Fibroblast of peridontal ligament (primary cell): Measurements from ENCODE around the gene LSG1.

Experiments used
- DNase-seq: peaks from one replicate; pipeline ENCODE4 v3.0.0-alpha.2; 2010; ENCODE audit errors: extremely low read depth

Gene LSG1

GRCh38 chr3:194687638-194688199, 15.7 kb upstream of the LSG1 start:
- DNase-seq: peak; percentile 38

GRCh38 chr3:194686816-194687637, 15.0 kb upstream of the LSG1 start:
- peak; percentile 50 for DNase-seq

- DNase-seq: peak; percentile 37
Measured at GRCh38 chr3:194686414-194686815, 14.4 kb upstream of the LSG1 start.

GRCh38 chr3:194685718-194686413, 13.9 kb upstream of the LSG1 start, which contains the start of gene FAM43A:
FAM43A (plus strand) TSS chr3:194685883; CDS start chr3:194686827, 944 bp downstream.
- DNase-seq: peak; percentile 95

- no peak for DNase-seq
Measured at GRCh38 chr3:194685065-194685717, 13.2 kb upstream of the LSG1 start.

GRCh38 chr3:194683380-194683779, 11.4 kb upstream of the LSG1 start:
- peak; percentile 7 for DNase-seq

GRCh38 chr3:194682694-194683310, 10.8 kb upstream of the LSG1 start:
- DNase-seq: peak; percentile 91

GRCh38 chr3:194682189-194682693, 10.2 kb upstream of the LSG1 start:
- no peak for DNase-seq

- DNase-seq: no peak
Measured at GRCh38 chr3:194680888-194681615, 9.1 kb upstream of the LSG1 start.

GRCh38 chr3:194676471-194676870, 4.5 kb upstream of the LSG1 start:
- DNase-seq: no peak

GRCh38 chr3:194675680-194676079, 3.7 kb upstream of the LSG1 start:
- DNase-seq: no peak

- peak; percentile 14 for DNase-seq
Measured at GRCh38 chr3:194675081-194675640, 3.2 kb upstream of the LSG1 start.

GRCh38 chr3:194673761-194674160, 1.8 kb upstream of the LSG1 start:
- peak; percentile 22 for DNase-seq

GRCh38 chr3:194672876-194673275, 885 bp upstream of the LSG1 start:
- no peak for DNase-seq

GRCh38 chr3:194671511-194671899, 486 bp downstream of the LSG1 start:
- peak; percentile 58 for DNase-seq

GRCh38 chr3:194667363-194667762, 4.6 kb downstream of the LSG1 start:
- no peak for DNase-seq

GRCh38 chr3:194664857-194665256, 7.1 kb downstream of the LSG1 start:
- no peak for DNase-seq

- DNase-seq: no peak
Measured at GRCh38 chr3:194661946-194662345, 10.0 kb downstream of the LSG1 start.

GRCh38 chr3:194661374-194661773, 10.6 kb downstream of the LSG1 start:
- no peak for DNase-seq

GRCh38 chr3:194659778-194660177, 12.2 kb downstream of the LSG1 start:
- DNase-seq: no peak
